Mesenchymal stem cell (in vitro differentiated cells and primary cell): ENCODE results near the gene SLC25A13.

Source experiments
- DNase-seq: peaks from one replicate; pipeline ENCODE4 v3.0.0-alpha.2; 2013
- H2AFZ ChIP-seq: one replicate; pipeline ENCODE4 v1.6.1; 2013; ENCODE audit warnings: low read depth, mild to moderate bottlenecking, control low read depth, inconsistent platforms, low read length, moderate library complexity
- H2AK5ac ChIP-seq: 2 replicates; pipeline ENCODE4 v1.6.1; 2013; ENCODE audit warnings: low read length, moderate library complexity, mild to moderate bottlenecking, inconsistent platforms; ENCODE audit not compliant: severe bottlenecking
- H2BK120ac ChIP-seq: one replicate; pipeline ENCODE4 v1.6.1; 2013; ENCODE audit warnings: low read depth, mild to moderate bottlenecking, inconsistent platforms, low read length, moderate library complexity
- H2BK12ac ChIP-seq, 2 experiments: one replicate each; pipeline ENCODE4 v1.6.1; 2013; ENCODE audit warnings: inconsistent platforms in 2 of 2, low read length in 2 of 2, mild to moderate bottlenecking in 2 of 2, moderate library complexity in 2 of 2, control low read depth in 1 of 2
- H2BK15ac ChIP-seq: one replicate; pipeline ENCODE4 v1.6.1; 2013; ENCODE audit warnings: mild to moderate bottlenecking, low read depth, inconsistent platforms; ENCODE audit not compliant: poor library complexity, severe bottlenecking
- H2BK5ac ChIP-seq: 2 replicates; pipeline ENCODE4 v1.6.1; 2013; ENCODE audit warnings: low read depth, mild to moderate bottlenecking, low read length, control low read depth, inconsistent platforms; ENCODE audit not compliant: poor library complexity, severe bottlenecking
- H3K14ac ChIP-seq, 2 experiments: one replicate each; pipeline ENCODE4 v1.6.1; 2013; ENCODE audit warnings: inconsistent platforms in 2 of 2, low read length in 2 of 2, control low read depth in 1 of 2, mild to moderate bottlenecking in 1 of 2, moderate library complexity in 1 of 2
- H3K18ac ChIP-seq, 2 experiments: one replicate each; pipeline ENCODE4 v1.6.1; 2013; ENCODE audit warnings: inconsistent platforms in 2 of 2, low read length in 2 of 2, control low read depth in 1 of 2, low read depth in 1 of 2, mild to moderate bottlenecking in 1 of 2
- H3K23ac ChIP-seq, 2 experiments: one replicate each; pipeline ENCODE4 v1.6.1; 2013; ENCODE audit warnings: inconsistent platforms in 2 of 2, low read length in 2 of 2, mild to moderate bottlenecking in 2 of 2, moderate library complexity in 2 of 2, control low read depth in 1 of 2
- H3K27ac ChIP-seq: 2 replicates; pipeline ENCODE4 v1.5.1; 2013; ENCODE audit warnings: mild to moderate bottlenecking, moderate library complexity, low read length, control low read depth, inconsistent platforms; ENCODE audit not compliant: poor library complexity, severe bottlenecking
- H3K27me3 ChIP-seq, 2 experiments: 2 replicates each; pipeline versions ENCODE4 v1.6.1 to v1.7.0; 2013; ENCODE audit warnings: low read length in 2 of 2, mild to moderate bottlenecking in 2 of 2, moderate library complexity in 2 of 2, control low read depth in 1 of 2, inconsistent platforms in 1 of 2; ENCODE audit not compliant: control insufficient read depth in 1 of 2, insufficient read depth in 1 of 2
- H3K36me3 ChIP-seq, 2 experiments: 2 replicates each; pipeline versions ENCODE4 v1.6.1 to v1.7.0; 2013; ENCODE audit warnings: low read length in 2 of 2, control low read depth in 1 of 2, inconsistent platforms in 1 of 2, low read depth in 1 of 2, mild to moderate bottlenecking in 1 of 2; ENCODE audit not compliant: insufficient read depth in 2 of 2, control insufficient read depth in 1 of 2
- H3K4ac ChIP-seq, 2 experiments: one replicate each; pipeline ENCODE4 v1.6.1; 2013; ENCODE audit warnings: inconsistent platforms in 2 of 2, low read length in 2 of 2, mild to moderate bottlenecking in 2 of 2, moderate library complexity in 2 of 2, control low read depth in 1 of 2, low read depth in 1 of 2
- H3K4me1 ChIP-seq: 2 replicates; pipeline ENCODE4 v1.6.1; 2013; ENCODE audit warnings: low read depth, low read length, control low read depth; ENCODE audit not compliant: control insufficient read depth, insufficient read depth
- H3K4me2 ChIP-seq: 2 replicates; pipeline ENCODE4 v1.6.1; 2013; ENCODE audit warnings: low read length, mild to moderate bottlenecking, inconsistent platforms; ENCODE audit not compliant: poor library complexity, severe bottlenecking
- H3K4me3 ChIP-seq, 2 experiments: 2 replicates each; pipeline versions ENCODE4 v1.5.1 to v1.7.0; 2013; ENCODE audit warnings: low read length in 2 of 2, mild to moderate bottlenecking in 2 of 2, control low read depth in 1 of 2, low read depth in 1 of 2; ENCODE audit not compliant: insufficient read depth in 1 of 2
- H3K79me1 ChIP-seq: replicated peaks from 2 replicates; pipeline ENCODE4 v1.6.1; 2013; ENCODE audit warnings: mild to moderate bottlenecking, control low read depth, low read length, inconsistent platforms; ENCODE audit not compliant: poor library complexity, severe bottlenecking
- H3K9ac ChIP-seq: 2 replicates; pipeline ENCODE4 v1.7.0; 2013; ENCODE audit warnings: mild to moderate bottlenecking, low read length, moderate library complexity
- H3K9me3 ChIP-seq: 2 replicates; pipeline ENCODE4 v1.7.0; 2013; ENCODE audit warnings: mild to moderate bottlenecking, low read length; ENCODE audit not compliant: control insufficient read depth
- H4K8ac ChIP-seq: one replicate; pipeline ENCODE4 v1.6.1; 2013; ENCODE audit warnings: inconsistent platforms, mild to moderate bottlenecking, low read length, moderate library complexity
- H4K91ac ChIP-seq: one replicate; pipeline ENCODE4 v1.6.1; 2013; ENCODE audit warnings: mild to moderate bottlenecking, low read length, inconsistent platforms
- WGBS: methylation state at CpG from one replicate; pipeline ENCODE4 v1.1.7; 2013; ENCODE audit warnings: mixed read lengths; 5-methylcytosine and 5-hydroxymethylcytosine counted together

The SLC25A13 gene

GRCh38 chr7:96152706-96153105, 169.2 kb downstream of the SLC25A13 start:
- no peak overlapping the region for H2BK120ac ChIP-seq
- H3K23ac ChIP-seq = no peak overlapping the region
- no peak overlapping the region for H2AK5ac ChIP-seq
- H2AFZ ChIP-seq = no peak overlapping the region
- H3K79me1 ChIP-seq = peaks cover 2% of the 10 kb centered on the region
- H4K91ac ChIP-seq = no peak overlapping the region
- no peaks in the 10 kb centered on the region for H3K4me1 ChIP-seq
- WGBS = 98% methylated on average over 5 of the region's 5 CpGs
- no peak for DNase-seq
- H3K4me3 ChIP-seq = no peak overlapping the region
- H3K14ac ChIP-seq = no peak overlapping the region
- no peak overlapping the region for H3K4ac ChIP-seq
- H3K18ac ChIP-seq = no peak overlapping the region
- no peak overlapping the region for H3K4me2 ChIP-seq
- H2BK15ac ChIP-seq = no peak overlapping the region
- no peak overlapping the region for H3K9ac ChIP-seq
- H4K8ac ChIP-seq = no peak overlapping the region
- H3K36me3 ChIP-seq = peaks cover 4 to 34% of the 10 kb centered on the region in 2 experiments
- H3K27ac ChIP-seq = no peak overlapping the region
- H2BK12ac ChIP-seq = no peak overlapping the region
- no peaks in the 10 kb centered on the region for H3K27me3 ChIP-seq
- no peaks in the 10 kb centered on the region for H3K9me3 ChIP-seq
- no peak overlapping the region for H2BK5ac ChIP-seq

- Histone ChIP-seq H3K36me3 (peaks cover 4 to 32% of the 10 kb centered on the region in 2 experiments), H2BK12ac (no peak overlapping the region), H2BK15ac (no peak overlapping the region), H4K91ac (no peak overlapping the region), H2BK5ac (no peak overlapping the region), H3K18ac (no peak overlapping the region), H2AK5ac (no peak overlapping the region), H3K4me1 (no peaks in the 10 kb centered on the region), H2AFZ (no peak overlapping the region), H4K8ac (no peak overlapping the region), H3K79me1 (peaks cover 2% of the 10 kb centered on the region), H3K4ac (no peak overlapping the region), H3K14ac (no peak overlapping the region), H3K9me3 (no peaks in the 10 kb centered on the region), H3K9ac (no peak overlapping the region), H3K27me3 (no peaks in the 10 kb centered on the region), H3K27ac (no peak overlapping the region), H3K23ac (no peak overlapping the region), H3K4me3 (no peak overlapping the region), H2BK120ac (no peak overlapping the region), H3K4me2 (no peak overlapping the region)
- 99% methylated on average over 2 of the region's 3 CpGs for WGBS
- no peak for DNase-seq
Observed at GRCh38 chr7:96151889-96152288, 170.0 kb downstream of the SLC25A13 start.

DNA sequence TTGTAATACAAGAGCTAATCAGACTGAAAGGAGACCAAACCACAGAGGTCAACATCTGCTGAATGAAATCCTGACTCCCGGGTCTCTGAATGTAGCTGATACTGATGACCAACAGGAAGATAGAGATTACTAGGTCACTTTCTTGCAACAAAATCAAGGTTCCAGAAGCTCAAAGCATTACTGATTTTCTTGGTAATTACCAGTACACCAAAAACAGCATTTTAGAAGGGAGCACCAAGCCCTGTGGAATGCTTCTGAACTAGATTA, 177.7 kb downstream of the SLC25A13 start:
- H2BK12ac ChIP-seq = no peak overlapping the region
- no peaks in the 10 kb centered on the region for H3K27me3 ChIP-seq
- H3K4me1 ChIP-seq = no peaks in the 10 kb centered on the region
- DNase-seq = no peak
- H3K9me3 ChIP-seq = no peaks in the 10 kb centered on the region
- no peak overlapping the region for H4K91ac ChIP-seq
- H3K23ac ChIP-seq = no peak overlapping the region
- no peak overlapping the region for H2AFZ ChIP-seq
- no peak overlapping the region for H2BK120ac ChIP-seq
- peaks cover 0 to 68% of the 10 kb centered on the region in 2 experiments for H3K36me3 ChIP-seq
- no peak overlapping the region for H3K9ac ChIP-seq
- H3K4me3 ChIP-seq = no peak overlapping the region
- no peak overlapping the region for H3K14ac ChIP-seq
- no peak overlapping the region for H4K8ac ChIP-seq
- no peaks in the 10 kb centered on the region for H3K79me1 ChIP-seq
- no peak overlapping the region for H2BK5ac ChIP-seq
- no peak overlapping the region for H2AK5ac ChIP-seq
- WGBS = 89% methylated on average over 1 of the region's 1 CpG
- H3K27ac ChIP-seq = no peak overlapping the region
- no peak overlapping the region for H3K4me2 ChIP-seq
- H3K18ac ChIP-seq = no peak overlapping the region
- H3K4ac ChIP-seq = no peak overlapping the region
- H2BK15ac ChIP-seq = no peak overlapping the region

GRCh38 chr7:96143495-96144259, 178.2 kb downstream of the SLC25A13 start:
- H2AFZ ChIP-seq = no peak overlapping the region
- no peak overlapping the region for H3K4me3 ChIP-seq
- no peak overlapping the region for H4K8ac ChIP-seq
- no peak overlapping the region for H2BK15ac ChIP-seq
- H3K14ac ChIP-seq = no peak overlapping the region
- no peak overlapping the region for H3K23ac ChIP-seq
- DNase-seq = no peak
- H3K27ac ChIP-seq = no peak overlapping the region
- no peak overlapping the region for H3K18ac ChIP-seq
- 55% methylated on average over 1 of the region's 1 CpG for WGBS
- no peak overlapping the region for H2BK120ac ChIP-seq
- no peak overlapping the region for H2BK5ac ChIP-seq
- no peaks in the 10 kb centered on the region for H3K9me3 ChIP-seq
- no peaks in the 10 kb centered on the region for H3K79me1 ChIP-seq
- H3K27me3 ChIP-seq = no peaks in the 10 kb centered on the region
- peaks cover 0 to 67% of the 10 kb centered on the region in 2 experiments for H3K36me3 ChIP-seq
- H2BK12ac ChIP-seq = no peak overlapping the region
- no peak overlapping the region for H3K4ac ChIP-seq
- H4K91ac ChIP-seq = no peak overlapping the region
- no peak overlapping the region for H3K9ac ChIP-seq
- H2AK5ac ChIP-seq = no peak overlapping the region
- no peak overlapping the region for H3K4me2 ChIP-seq
- H3K4me1 ChIP-seq = no peaks in the 10 kb centered on the region
